ENCODE results near the gene TNFRSF8. TPM values are rescaled to one million over a fixed set of nuclear protein-coding genes. Genes with fewer than 3 reads are reported as not detected.

Gene TNFRSF8
- total and polyA plus RNA-seq, 9 of the 15 experiments (the other 6 are each of a cell fraction or from before 2014, with no cell fraction given), result 3.5 to 38.4 (median 17.1) TPM

DNA sequence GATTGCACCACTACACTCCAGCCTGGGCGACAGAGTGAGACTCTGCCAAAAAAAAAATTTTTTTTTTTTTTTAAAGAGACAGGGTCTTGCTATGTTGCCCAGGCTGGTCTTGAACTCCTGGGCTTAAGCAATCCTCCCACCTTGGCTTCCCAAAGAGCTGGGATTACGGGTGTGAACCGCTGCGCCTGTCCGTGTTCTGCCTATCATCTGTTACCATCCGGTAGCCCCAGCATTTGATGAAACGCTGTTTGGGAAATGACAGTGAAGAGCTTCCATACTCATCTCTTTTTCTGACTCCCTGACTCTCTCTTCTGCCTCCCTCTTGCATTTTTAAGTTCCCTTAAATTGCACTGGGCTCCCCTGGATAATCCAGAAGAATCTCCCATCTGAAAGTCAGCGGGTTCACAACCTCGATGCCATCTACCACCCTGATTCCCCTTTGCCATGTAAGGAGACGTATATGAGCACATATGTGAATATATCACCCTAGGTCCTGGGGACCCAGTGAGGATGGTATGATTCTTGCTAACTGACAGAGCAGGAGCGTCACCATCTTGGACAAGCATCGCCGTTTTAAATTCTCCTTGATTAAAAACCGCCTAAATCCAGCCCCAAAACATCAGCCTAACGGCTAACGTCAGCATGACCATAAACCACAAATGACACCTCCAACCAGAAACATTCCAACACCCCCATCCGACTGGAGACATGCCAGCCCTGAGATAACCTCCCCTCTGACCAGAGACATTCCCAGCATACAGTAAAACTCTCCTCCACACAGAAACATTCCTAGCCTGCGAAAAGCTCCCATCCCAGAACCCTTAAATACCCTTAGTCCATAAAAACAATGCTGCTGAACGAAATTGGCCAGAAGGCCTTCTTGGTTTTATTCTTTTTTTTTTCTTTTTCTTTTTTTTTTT, 12.4 kb downstream of the TNFRSF8 start (continued):
- TF ChIP-seq, protein P1, sequence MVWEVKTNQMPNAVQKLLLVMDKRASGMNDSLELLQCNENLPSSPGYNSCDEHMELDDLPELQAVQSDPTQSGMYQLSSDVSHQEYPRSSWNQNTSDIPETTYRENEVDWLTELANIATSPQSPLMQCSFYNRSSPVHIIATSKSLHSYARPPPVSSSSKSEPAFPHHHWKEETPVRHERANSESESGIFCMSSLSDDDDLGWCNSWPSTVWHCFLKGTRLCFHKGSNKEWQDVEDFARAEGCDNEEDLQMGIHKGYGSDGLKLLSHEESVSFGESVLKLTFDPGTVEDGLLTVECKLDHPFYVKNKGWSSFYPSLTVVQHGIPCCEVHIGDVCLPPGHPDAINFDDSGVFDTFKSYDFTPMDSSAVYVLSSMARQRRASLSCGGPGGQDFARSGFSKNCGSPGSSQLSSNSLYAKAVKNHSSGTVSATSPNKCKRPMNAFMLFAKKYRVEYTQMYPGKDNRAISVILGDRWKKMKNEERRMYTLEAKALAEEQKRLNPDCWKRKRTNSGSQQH (CRISPR knock-in tag; IDR thresholded peaks at IDR 0.05), result peak; percentile 98
- TF ChIP-seq ELF2 (CRISPR knock-in tag; IDR thresholded peaks at IDR 0.05) (peak; percentile 90), THAP7 (CRISPR knock-in tag; IDR thresholded peaks at IDR 0.05) (peak; percentile 93), ZNF197 (CRISPR knock-in tag; IDR thresholded peaks at IDR 0.05; ENCODE audit: low read depth) (peak; percentile 100), ARHGAP35 (IDR thresholded peaks at IDR 0.05; ENCODE audit: partially characterized antibody) (no peak), ZNF408 (CRISPR knock-in tag; IDR thresholded peaks at IDR 0.05; ENCODE audit: low read depth) (no peak), ZNF133 (CRISPR knock-in tag; IDR thresholded peaks at IDR 0.05) (peak; percentile 99), POLR3A (IDR thresholded peaks at IDR 0.05; ENCODE audit: borderline replicate concordance, extremely low read depth, insufficient read depth, insufficient read length) (no peak), CEBPZ (IDR thresholded peaks at IDR 0.05; ENCODE audit: borderline replicate concordance, low read depth, low read length) (no peak), TFAP4 (CRISPR knock-in tag; IDR thresholded peaks at IDR 0.05; ENCODE audit: borderline replicate concordance) (peak; percentile 43; the same call in 1 of the 2 replicates), MLX (CRISPR knock-in tag; conservative IDR thresholded peaks at IDR 0.05) (0 out of 4 replicates have a peak, but pooled peaks of 1 of the 2 experiments have one; percentile 28), PURB (CRISPR knock-in tag; IDR thresholded peaks at IDR 0.05; ENCODE audit: low read depth) (no peak), RUNX1 (IDR thresholded peaks at IDR 0.05; ENCODE audit: low read depth) (no peak)
- TF ChIP-seq, protein P2, sequence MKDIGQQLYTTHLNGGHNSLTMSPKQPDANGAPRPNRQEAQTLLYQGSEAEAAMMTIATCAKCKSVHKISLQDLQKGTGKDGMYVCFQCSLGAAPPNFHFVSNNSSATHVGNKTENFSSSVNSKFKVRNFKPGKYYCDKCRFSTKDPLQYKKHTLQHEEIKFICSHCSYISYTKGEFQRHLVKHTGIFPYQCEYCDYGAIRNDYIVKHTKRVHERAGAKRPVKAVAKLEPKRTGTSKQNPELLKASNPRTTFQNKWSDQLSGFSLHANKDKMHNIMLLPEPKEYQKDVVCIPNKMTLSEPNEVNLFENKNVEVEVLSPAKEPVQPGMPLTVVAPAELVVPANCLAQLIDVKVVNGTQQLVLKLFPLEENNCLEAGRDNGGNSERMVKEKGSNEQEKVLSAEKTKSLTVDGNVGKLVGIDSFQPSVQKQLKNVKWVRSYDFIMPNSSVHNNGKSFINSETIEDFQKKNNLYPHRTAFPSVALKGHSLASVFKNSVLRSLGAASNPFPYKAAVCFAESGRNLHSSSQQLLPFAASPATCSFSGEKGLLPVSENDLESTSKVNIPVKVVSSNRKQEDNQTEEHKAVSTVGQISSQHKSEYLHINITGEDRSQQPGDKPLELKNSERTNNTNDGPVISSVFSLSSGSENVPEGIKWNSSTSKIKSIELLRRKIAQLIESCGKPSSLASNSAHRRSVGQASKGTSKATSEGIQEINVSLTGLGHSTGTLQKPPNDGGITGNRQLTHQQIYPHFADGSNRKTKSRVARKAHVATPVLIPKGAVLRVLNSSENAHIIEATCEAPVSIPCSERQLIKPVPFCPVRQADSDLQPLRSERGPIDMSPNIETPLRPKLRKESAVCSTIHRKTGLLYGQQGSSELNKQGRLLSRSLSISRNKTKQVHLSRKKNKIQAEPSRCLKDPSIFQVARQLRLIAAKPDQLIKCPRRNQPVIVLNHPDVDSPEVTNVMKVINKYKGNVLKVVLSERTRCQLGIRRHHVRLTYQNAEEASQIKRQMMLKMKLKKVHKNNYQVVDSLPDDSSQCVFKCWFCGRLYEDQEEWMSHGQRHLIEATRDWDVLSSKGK (CRISPR knock-in tag; IDR thresholded peaks at IDR 0.05), result peak; percentile 87
